ENCODE measurements around the gene SIRT3.
"Not testable (repeated sequence)": the region's sequence is repeated elsewhere in the genome, so short reads cannot be mapped to it uniquely, and the experiment has no call there.

Gene SIRT3

GRCh38 chr11:271319-271715 is 35.2 kb upstream of the SIRT3 start:
- in situ Hi-C loops (cut with HindIII; ENCODE audit: low sequenced_read_pairs), result no loop called here

GRCh38 chr11:270451-271318 is 34.5 kb upstream of the SIRT3 start:
- in situ Hi-C loops (cut with HindIII; ENCODE audit: low sequenced_read_pairs), result no loop called here

- in situ Hi-C loops (cut with HindIII; ENCODE audit: low sequenced_read_pairs), result no loop called here
These were observed 33.2 kb upstream of the SIRT3 start for GRCh38 chr11:269146-269890.

- in situ Hi-C loops (cut with HindIII; ENCODE audit: low sequenced_read_pairs), result not testable (repeated sequence)
These were observed 32.6 kb upstream of the SIRT3 start for GRCh38 chr11:268716-269145.

GRCh38 chr11:267491-267994 is 31.4 kb upstream of the SIRT3 start:
- in situ Hi-C loops (cut with HindIII; ENCODE audit: low sequenced_read_pairs), result no loop called here

- in situ Hi-C loops (cut with HindIII; ENCODE audit: low sequenced_read_pairs), result no loop called here
These were observed 30.7 kb upstream of the SIRT3 start for GRCh38 chr11:266676-267439.

- in situ Hi-C loops (cut with HindIII; ENCODE audit: low sequenced_read_pairs), result no loop called here
These were observed 25.5 kb upstream of the SIRT3 start for GRCh38 chr11:261624-262023.

- in situ Hi-C loops (cut with HindIII; ENCODE audit: low sequenced_read_pairs), result loop anchor here (10.0 kb wide), 2 partner anchors 75 to 195 kb away; partner anchors contain the start of gene PTDSS2
These were observed 23.3 kb upstream of the SIRT3 start for GRCh38 chr11:259413-259812.

- in situ Hi-C loops (cut with HindIII; ENCODE audit: low sequenced_read_pairs), result loop anchor here (10.0 kb wide), 2 partner anchors 77 to 197 kb away; partner anchors contain the start of gene PTDSS2
These were observed 21.8 kb upstream of the SIRT3 start for GRCh38 chr11:257766-258493.

GRCh38 chr11:256952-257737 is 21.0 kb upstream of the SIRT3 start:
- in situ Hi-C loops (cut with HindIII; ENCODE audit: low sequenced_read_pairs), result loop anchor here (10.0 kb wide), 2 partner anchors 78 to 198 kb away; partner anchors contain the start of gene PTDSS2

- in situ Hi-C loops (cut with HindIII; ENCODE audit: low sequenced_read_pairs), result loop anchor here (10.0 kb wide), 2 partner anchors 79 to 199 kb away; partner anchors contain the start of gene PTDSS2
These were observed 19.7 kb upstream of the SIRT3 start for GRCh38 chr11:255816-256215.

GRCh38 chr11:255176-255575 is 19.0 kb upstream of the SIRT3 start:
- in situ Hi-C loops (cut with HindIII; ENCODE audit: low sequenced_read_pairs), result loop anchor here (10.0 kb wide), 2 partner anchors 80 to 200 kb away; partner anchors contain the start of gene PTDSS2

- in situ Hi-C loops (cut with HindIII; ENCODE audit: low sequenced_read_pairs), result loop anchor here (10.0 kb wide), 2 partner anchors 81 to 201 kb away; partner anchors contain the start of gene PTDSS2
These were observed 17.7 kb upstream of the SIRT3 start for GRCh38 chr11:253886-254270.

- in situ Hi-C loops (cut with HindIII; ENCODE audit: low sequenced_read_pairs), result loop anchor here (10.0 kb wide), 2 partner anchors 81 to 201 kb away; partner anchors contain the start of gene PTDSS2
These were observed 17.2 kb upstream of the SIRT3 start for GRCh38 chr11:253160-253885.

GRCh38 chr11:252666-253065 is 16.5 kb upstream of the SIRT3 start:
- in situ Hi-C loops (cut with HindIII; ENCODE audit: low sequenced_read_pairs), result loop anchor here (10.0 kb wide), 2 partner anchors 82 to 202 kb away; partner anchors contain the start of gene PTDSS2

GRCh38 chr11:251550-251949 is 15.4 kb upstream of the SIRT3 start:
- in situ Hi-C loops (cut with HindIII; ENCODE audit: low sequenced_read_pairs), result loop anchor here (10.0 kb wide), 2 partner anchors 83 to 203 kb away; partner anchors contain the start of gene PTDSS2

- in situ Hi-C loops (cut with HindIII; ENCODE audit: low sequenced_read_pairs), result loop anchor here (10.0 kb wide), 2 partner anchors 84 to 204 kb away; partner anchors contain the start of gene PTDSS2
These were observed 14.7 kb upstream of the SIRT3 start for GRCh38 chr11:250740-251299.

- in situ Hi-C loops (cut with HindIII; ENCODE audit: low sequenced_read_pairs), result loop anchor here (10.0 kb wide), 2 partner anchors 85 to 205 kb away; partner anchors contain the start of gene PTDSS2
These were observed 14.1 kb upstream of the SIRT3 start for GRCh38 chr11:250274-250673.

Data from DLD1 (cell line).